ENCODE measurements around the gene CCDC73.

DNA sequence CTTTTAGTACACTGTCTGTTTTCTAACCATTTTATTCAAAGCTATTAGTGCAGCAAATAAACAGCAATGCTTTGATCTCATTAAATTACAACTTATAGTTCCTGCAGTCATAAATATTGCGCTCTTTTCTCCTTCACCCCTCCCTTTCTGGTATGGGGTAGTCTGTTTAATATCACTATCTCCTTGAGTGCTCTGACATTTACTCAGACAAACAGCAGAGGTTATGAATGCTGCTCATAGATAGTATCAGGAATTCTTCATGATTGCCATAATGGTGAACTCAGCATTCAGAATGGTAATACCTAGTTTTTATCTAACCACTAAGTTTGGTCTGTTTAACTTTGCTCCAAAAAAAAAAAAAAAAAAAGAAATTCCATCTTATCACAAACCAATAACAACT, 123.4 kb downstream of the CCDC73 start:
- TF ChIP-seq, protein P1, sequence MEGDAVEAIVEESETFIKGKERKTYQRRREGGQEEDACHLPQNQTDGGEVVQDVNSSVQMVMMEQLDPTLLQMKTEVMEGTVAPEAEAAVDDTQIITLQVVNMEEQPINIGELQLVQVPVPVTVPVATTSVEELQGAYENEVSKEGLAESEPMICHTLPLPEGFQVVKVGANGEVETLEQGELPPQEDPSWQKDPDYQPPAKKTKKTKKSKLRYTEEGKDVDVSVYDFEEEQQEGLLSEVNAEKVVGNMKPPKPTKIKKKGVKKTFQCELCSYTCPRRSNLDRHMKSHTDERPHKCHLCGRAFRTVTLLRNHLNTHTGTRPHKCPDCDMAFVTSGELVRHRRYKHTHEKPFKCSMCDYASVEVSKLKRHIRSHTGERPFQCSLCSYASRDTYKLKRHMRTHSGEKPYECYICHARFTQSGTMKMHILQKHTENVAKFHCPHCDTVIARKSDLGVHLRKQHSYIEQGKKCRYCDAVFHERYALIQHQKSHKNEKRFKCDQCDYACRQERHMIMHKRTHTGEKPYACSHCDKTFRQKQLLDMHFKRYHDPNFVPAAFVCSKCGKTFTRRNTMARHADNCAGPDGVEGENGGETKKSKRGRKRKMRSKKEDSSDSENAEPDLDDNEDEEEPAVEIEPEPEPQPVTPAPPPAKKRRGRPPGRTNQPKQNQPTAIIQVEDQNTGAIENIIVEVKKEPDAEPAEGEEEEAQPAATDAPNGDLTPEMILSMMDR (IDR thresholded peaks at IDR 0.05) = no peak
- TF ChIP-seq EP300 (IDR thresholded peaks at IDR 0.05) = no peak
- TF ChIP-seq POLR2A (IDR thresholded peaks at IDR 0.05) = no peak

All from tibial nerve (tissue), 4 donors.